Adrenal gland (tissue), 5 donors: Measurements from ENCODE around the gene ITPR1.

Source experiments
- POLR2A ChIP-seq, 2 donors: fragments of 450-650 bp; IDR thresholded peaks; one replicate each; pipeline ENCODE4 v1.6.1; 2017; ENCODE audit warnings: antibody characterized with exemption in 2 of 2, mild to moderate bottlenecking in 2 of 2, moderate library complexity in 1 of 2
- TF ChIP-seq, protein P1 (sequence below), 6 experiments: fragments of 450-650 bp in 4 of 6; fragments of 200-600 bp in 2 of 6; sonication (generic) in 1 of 6; IDR thresholded peaks; 1 replicate in 5 of 6; 2 replicates in 1 of 6; pipeline versions ENCODE4 v1.5.1 to v1.8.0; 2016 to 2021; ENCODE audit warnings: antibody characterized with exemption in 6 of 6, mild to moderate bottlenecking in 2 of 6, moderate library complexity in 1 of 6
- donor health status: DM: no; HTN: no; CAD: no.

DNA sequence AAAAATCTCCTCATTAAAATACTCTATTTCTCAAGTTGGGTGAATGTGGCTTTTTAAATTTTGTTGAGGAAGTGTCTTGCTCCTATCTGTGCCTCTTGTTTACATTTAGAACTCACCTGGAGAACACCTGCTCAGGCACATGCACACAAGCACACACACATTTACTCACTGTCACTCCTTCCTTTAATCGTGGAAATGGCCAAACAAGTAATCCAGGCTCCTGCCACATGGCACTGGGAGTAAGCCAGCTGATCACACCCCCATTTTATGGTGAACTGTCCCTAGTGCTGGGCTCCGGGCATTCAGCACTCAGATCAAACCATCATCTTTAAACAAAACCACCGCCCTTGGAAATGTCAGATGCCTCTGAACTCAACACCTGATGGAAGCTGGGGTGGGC, 281.4 kb downstream of the ITPR1 start:
- TF ChIP-seq, protein P1, sequence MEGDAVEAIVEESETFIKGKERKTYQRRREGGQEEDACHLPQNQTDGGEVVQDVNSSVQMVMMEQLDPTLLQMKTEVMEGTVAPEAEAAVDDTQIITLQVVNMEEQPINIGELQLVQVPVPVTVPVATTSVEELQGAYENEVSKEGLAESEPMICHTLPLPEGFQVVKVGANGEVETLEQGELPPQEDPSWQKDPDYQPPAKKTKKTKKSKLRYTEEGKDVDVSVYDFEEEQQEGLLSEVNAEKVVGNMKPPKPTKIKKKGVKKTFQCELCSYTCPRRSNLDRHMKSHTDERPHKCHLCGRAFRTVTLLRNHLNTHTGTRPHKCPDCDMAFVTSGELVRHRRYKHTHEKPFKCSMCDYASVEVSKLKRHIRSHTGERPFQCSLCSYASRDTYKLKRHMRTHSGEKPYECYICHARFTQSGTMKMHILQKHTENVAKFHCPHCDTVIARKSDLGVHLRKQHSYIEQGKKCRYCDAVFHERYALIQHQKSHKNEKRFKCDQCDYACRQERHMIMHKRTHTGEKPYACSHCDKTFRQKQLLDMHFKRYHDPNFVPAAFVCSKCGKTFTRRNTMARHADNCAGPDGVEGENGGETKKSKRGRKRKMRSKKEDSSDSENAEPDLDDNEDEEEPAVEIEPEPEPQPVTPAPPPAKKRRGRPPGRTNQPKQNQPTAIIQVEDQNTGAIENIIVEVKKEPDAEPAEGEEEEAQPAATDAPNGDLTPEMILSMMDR (IDR thresholded peaks at IDR 0.05) = no peak
- no peak for TF ChIP-seq POLR2A (IDR thresholded peaks at IDR 0.05)
